Large intestine (tissue), 1 donor: ENCODE data around the gene ID3. TPM values are rescaled to one million over a fixed set of nuclear protein-coding genes. Genes with fewer than 3 reads are reported as not detected.

ENCODE experiments used
- polyA plus RNA-seq: library from polyadenylated mRNA; unstranded; fragments of 120-200 nt; gene quantifications from one replicate; pipeline ENCODE4 v1.2.1, GENCODE V29; 2013

Gene ID3
- polyA plus RNA-seq, 1 donor = 120 TPM

Other genes starting within 250 kb of the ID3 start
- 148 TPM for gene HNRNPR, start 215.2 kb downstream of the ID3 start, polyA plus RNA-seq
- gene ZNF436, start 189.7 kb downstream of the ID3 start, polyA plus RNA-seq = 22.2 TPM
- 29.4 TPM for gene TCEA3, start 134.8 kb downstream of the ID3 start, polyA plus RNA-seq
- gene ASAP3, start 75.3 kb downstream of the ID3 start, polyA plus RNA-seq = 14.0 TPM
- 2.8 TPM for gene E2F2, start 28.3 kb downstream of the ID3 start, polyA plus RNA-seq
- gene RPL11, start 132.3 kb upstream of the ID3 start, polyA plus RNA-seq = 3,237 TPM
- gene ELOA, start 184.0 kb upstream of the ID3 start, polyA plus RNA-seq = 26.3 TPM
- gene PITHD1, start 218.9 kb upstream of the ID3 start, polyA plus RNA-seq = 61.8 TPM
- 75.7 TPM for gene LYPLA2, start 231.6 kb upstream of the ID3 start, polyA plus RNA-seq
- gene GALE, start 241.3 kb upstream of the ID3 start, polyA plus RNA-seq = 118 TPM